Nephron (organoid): ENCODE data around the gene AIG1.
"Not testable (repeated sequence)": the region's sequence is repeated elsewhere in the genome, so short reads cannot be mapped to it uniquely, and the experiment has no call there.

Experiments used
- H3K27ac Mint-ChIP-seq, 3 experiments: 2 replicates each; pipeline ENCODE4 v1.8.0; 2020; ENCODE audit warnings: mixed read lengths in 3 of 3, mild to moderate bottlenecking in 2 of 3, moderate library complexity in 1 of 3
- H3K27me3 Mint-ChIP-seq: 2 replicates; pipeline ENCODE4 v1.8.0; 2021; ENCODE audit warnings: low read depth, mild to moderate bottlenecking, moderate library complexity, mixed read lengths
- H3K36me3 Mint-ChIP-seq: 2 replicates; pipeline ENCODE4 v1.8.0; 2020; ENCODE audit warnings: low read depth, mixed read lengths
- H3K4me1 Mint-ChIP-seq: 2 replicates; pipeline ENCODE4 v1.8.0; 2020; ENCODE audit warnings: mixed read lengths
- H3K4me3 Mint-ChIP-seq, 3 experiments: 2 replicates each; pipeline ENCODE4 v1.8.0; 2020; ENCODE audit warnings: mild to moderate bottlenecking in 3 of 3, mixed read lengths in 3 of 3, moderate library complexity in 2 of 3
- H3K9me3 Mint-ChIP-seq: 2 replicates; pipeline ENCODE4 v1.8.0; 2020; ENCODE audit warnings: mixed read lengths
- CTCF ChIP-seq, 3 experiments: fragments of 200-600 bp; sonication (generic); IDR thresholded peaks; one replicate each; pipeline ENCODE4 v1.5.0; 2021; ENCODE audit warnings: antibody characterized with exemption in 3 of 3; ENCODE audit not compliant: unreplicated experiment in 3 of 3

The AIG1 gene

GRCh38 chr6:143078468-143079324 is 18.0 kb downstream of the AIG1 start:
- TF ChIP-seq CTCF (IDR thresholded peaks at IDR 0.05; ENCODE audit: unreplicated experiment in 3 of 3), result no peak
- Mint-ChIP-seq H3K27ac (no peak overlapping the region), H3K9me3 (peaks cover 22% of the 10 kb centered on the region), H3K27me3 (no peaks in the 10 kb centered on the region), H3K36me3 (peaks cover 30% of the 10 kb centered on the region), H3K4me1 (no peaks in the 10 kb centered on the region), H3K4me3 (no peak overlapping the region)

- no peak for TF ChIP-seq CTCF (IDR thresholded peaks at IDR 0.05; ENCODE audit: unreplicated experiment in 3 of 3)
These were observed 18.6 kb downstream of the AIG1 start for GRCh38 chr6:143079325-143079640.

GRCh38 chr6:143082274-143082673 is 21.6 kb downstream of the AIG1 start:
- not testable (repeated sequence) for H3K9me3 Mint-ChIP-seq, H3K27ac Mint-ChIP-seq, H3K4me1 Mint-ChIP-seq, H3K4me3 Mint-ChIP-seq, H3K27me3 Mint-ChIP-seq
- H3K36me3 Mint-ChIP-seq, result peaks cover 13% of the 10 kb centered on the region

More at GRCh38 chr6:143079325-143079640, 18.6 kb downstream of the AIG1 start:
- Mint-ChIP-seq H3K27ac (no peak overlapping the region), H3K4me1 (no peaks in the 10 kb centered on the region), H3K36me3 (peaks cover 25% of the 10 kb centered on the region), H3K9me3 (peaks cover 19% of the 10 kb centered on the region), H3K4me3 (no peak overlapping the region), H3K27me3 (no peaks in the 10 kb centered on the region)

GRCh38 chr6:143084019-143084418 is 23.3 kb downstream of the AIG1 start:
- H3K4me3 Mint-ChIP-seq, H3K4me1 Mint-ChIP-seq, H3K9me3 Mint-ChIP-seq: not testable (repeated sequence)

GRCh38 chr6:143087335-143087734 is 26.6 kb downstream of the AIG1 start:
- not testable (repeated sequence) for H3K36me3 Mint-ChIP-seq

More at GRCh38 chr6:143084019-143084418, 23.3 kb downstream of the AIG1 start:
- H3K36me3 Mint-ChIP-seq, result peaks cover 13% of the 10 kb centered on the region
- not testable (repeated sequence) for H3K27me3 Mint-ChIP-seq, H3K27ac Mint-ChIP-seq

GRCh38 chr6:143087856-143088255 is 27.2 kb downstream of the AIG1 start:
- Mint-ChIP-seq H3K36me3 (no peaks in the 10 kb centered on the region), H3K4me3 (no peak overlapping the region), H3K4me1 (no peaks in the 10 kb centered on the region), H3K9me3 (no peaks in the 10 kb centered on the region), H3K27ac (no peak overlapping the region), H3K27me3 (no peaks in the 10 kb centered on the region)
- TF ChIP-seq CTCF (IDR thresholded peaks at IDR 0.05; ENCODE audit: unreplicated experiment in 3 of 3), result no peak

More at GRCh38 chr6:143087335-143087734, 26.6 kb downstream of the AIG1 start:
- H3K4me3 Mint-ChIP-seq, H3K4me1 Mint-ChIP-seq, H3K9me3 Mint-ChIP-seq, H3K27ac Mint-ChIP-seq, H3K27me3 Mint-ChIP-seq: not testable (repeated sequence)

GRCh38 chr6:143090314-143091044 is 29.8 kb downstream of the AIG1 start:
- Mint-ChIP-seq H3K4me1 (no peaks in the 10 kb centered on the region), H3K9me3 (no peaks in the 10 kb centered on the region), H3K27ac (no peak overlapping the region), H3K4me3 (no peak overlapping the region), H3K36me3 (no peaks in the 10 kb centered on the region), H3K27me3 (no peaks in the 10 kb centered on the region)
- TF ChIP-seq CTCF (IDR thresholded peaks at IDR 0.05; ENCODE audit: unreplicated experiment in 3 of 3), result no peak
